ENCODE results near the gene HS3ST5. TPM values are rescaled to one million over a fixed set of nuclear protein-coding genes. Genes with fewer than 3 reads are reported as not detected.

HS3ST5 gene
- polyA plus RNA-seq, 1 donor (not counting 4 experiments of a cell fraction or from before 2014, with no cell fraction given) = not detected

GRCh38 chr6:114291428-114291827 lies 51.4 kb downstream of the HS3ST5 start:
- Histone ChIP-seq H3K9ac (ENCODE audit: control insufficient read depth, extremely low read depth, insufficient read depth, low read length) (no peak overlapping the region), H3K79me2 (ENCODE audit: control insufficient read depth, insufficient read depth, low read length) (no peaks in the 10 kb centered on the region), H3K27ac (ENCODE audit: control insufficient read depth, insufficient read depth, low read length) (no peak overlapping the region), H3K36me3 (ENCODE audit: control insufficient read depth in 2 of 2, extremely low read depth in 1 of 2, insufficient read depth in 2 of 2, low read length in 2 of 2) (no peaks in the 10 kb centered on the region), H4K20me1 (ENCODE audit: control insufficient read depth, extremely low read depth, insufficient read depth, low read length) (no peaks in the 10 kb centered on the region), H3K27me3 (ENCODE audit: control insufficient read depth, extremely low read depth, insufficient read depth, low read length) (no peaks in the 10 kb centered on the region), H3K4me2 (ENCODE audit: control insufficient read depth, extremely low read depth, insufficient read depth, low read depth, low read length) (no peak overlapping the region), H3K9me1 (ENCODE audit: control insufficient read depth, extremely low read depth, insufficient read depth, low read length) (no peaks in the 10 kb centered on the region), H3K9me3 (ENCODE audit: control insufficient read depth, low read depth, low read length) (no peaks in the 10 kb centered on the region), H2AFZ (ENCODE audit: control insufficient read depth, low read length) (no peak overlapping the region), H3K4me3 (ENCODE audit: control insufficient read depth in 2 of 3, extremely low read depth in 1 of 3, insufficient read depth in 2 of 3, low read depth in 1 of 3, low read length in 3 of 3) (no peak overlapping the region), H3K4me1 (ENCODE audit: control insufficient read depth, extremely low read depth, insufficient read depth, low read length) (no peaks in the 10 kb centered on the region)
- TF ChIP-seq EZH2 (IDR thresholded peaks at IDR 0.05; ENCODE audit: low read length) = no peak
- TF ChIP-seq, protein P1, sequence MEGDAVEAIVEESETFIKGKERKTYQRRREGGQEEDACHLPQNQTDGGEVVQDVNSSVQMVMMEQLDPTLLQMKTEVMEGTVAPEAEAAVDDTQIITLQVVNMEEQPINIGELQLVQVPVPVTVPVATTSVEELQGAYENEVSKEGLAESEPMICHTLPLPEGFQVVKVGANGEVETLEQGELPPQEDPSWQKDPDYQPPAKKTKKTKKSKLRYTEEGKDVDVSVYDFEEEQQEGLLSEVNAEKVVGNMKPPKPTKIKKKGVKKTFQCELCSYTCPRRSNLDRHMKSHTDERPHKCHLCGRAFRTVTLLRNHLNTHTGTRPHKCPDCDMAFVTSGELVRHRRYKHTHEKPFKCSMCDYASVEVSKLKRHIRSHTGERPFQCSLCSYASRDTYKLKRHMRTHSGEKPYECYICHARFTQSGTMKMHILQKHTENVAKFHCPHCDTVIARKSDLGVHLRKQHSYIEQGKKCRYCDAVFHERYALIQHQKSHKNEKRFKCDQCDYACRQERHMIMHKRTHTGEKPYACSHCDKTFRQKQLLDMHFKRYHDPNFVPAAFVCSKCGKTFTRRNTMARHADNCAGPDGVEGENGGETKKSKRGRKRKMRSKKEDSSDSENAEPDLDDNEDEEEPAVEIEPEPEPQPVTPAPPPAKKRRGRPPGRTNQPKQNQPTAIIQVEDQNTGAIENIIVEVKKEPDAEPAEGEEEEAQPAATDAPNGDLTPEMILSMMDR (optimal IDR thresholded peaks at IDR 0.05 in 1 of 3, IDR thresholded peaks at IDR 0.05 in 1 of 3, conservative IDR thresholded peaks at IDR 0.05 in 1 of 3; ENCODE audit: extremely low read depth in 1 of 3, insufficient read depth in 2 of 3, low read length in 3 of 3) = no peak
- DNase-seq (ENCODE audit: low read depth, low spot score) (no peak), FAIRE-seq (no peak)
- dilution Hi-C loops (cut with MboI; ENCODE audit: extremely low pct_ligation_motif_present, low sequenced_read_pairs) = no loop called here

DNA sequence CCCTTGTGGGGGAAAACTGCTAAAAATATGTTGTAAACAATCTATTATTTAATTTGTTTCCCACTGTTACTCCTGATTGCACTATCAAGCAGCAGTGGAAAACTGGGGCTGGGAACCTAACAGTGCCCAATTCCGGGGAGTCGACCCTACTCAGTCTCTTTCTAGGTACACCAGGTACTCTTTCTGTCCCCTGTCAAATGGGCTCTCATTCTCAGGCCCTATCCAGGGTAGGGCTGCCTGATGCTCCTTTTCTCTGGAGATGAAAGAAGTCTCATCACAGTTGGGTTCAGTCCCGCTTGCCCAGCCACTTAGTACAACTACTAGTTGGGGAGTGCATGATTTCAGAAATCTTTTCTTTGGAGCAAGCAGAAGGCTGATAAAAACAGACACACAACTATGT lies 52.0 kb downstream of the HS3ST5 start:
- no peaks in the 10 kb centered on the region for H3K36me3 ChIP-seq (ENCODE audit: control insufficient read depth in 2 of 2, extremely low read depth in 1 of 2, insufficient read depth in 2 of 2, low read length in 2 of 2)
- no peak overlapping the region for H3K9ac ChIP-seq (ENCODE audit: control insufficient read depth, extremely low read depth, insufficient read depth, low read length)
- no peaks in the 10 kb centered on the region for H3K9me1 ChIP-seq (ENCODE audit: control insufficient read depth, extremely low read depth, insufficient read depth, low read length)
- H3K4me1 ChIP-seq (ENCODE audit: control insufficient read depth, extremely low read depth, insufficient read depth, low read length) = no peaks in the 10 kb centered on the region
- H3K79me2 ChIP-seq (ENCODE audit: control insufficient read depth, insufficient read depth, low read length) = no peaks in the 10 kb centered on the region
- TF ChIP-seq, protein P1 (optimal IDR thresholded peaks at IDR 0.05 in 1 of 3, IDR thresholded peaks at IDR 0.05 in 1 of 3, conservative IDR thresholded peaks at IDR 0.05 in 1 of 3; ENCODE audit: extremely low read depth in 1 of 3, insufficient read depth in 2 of 3, low read length in 3 of 3) = no peak
- no peak for TF ChIP-seq EZH2 (IDR thresholded peaks at IDR 0.05; ENCODE audit: low read length)
- H2AFZ ChIP-seq (ENCODE audit: control insufficient read depth, low read length) = no peak overlapping the region
- DNase-seq (ENCODE audit: low read depth, low spot score) = no peak
- H3K4me2 ChIP-seq (ENCODE audit: control insufficient read depth, extremely low read depth, insufficient read depth, low read depth, low read length) = no peak overlapping the region
- no peaks in the 10 kb centered on the region for H3K27me3 ChIP-seq (ENCODE audit: control insufficient read depth, extremely low read depth, insufficient read depth, low read length)
- dilution Hi-C loops (cut with MboI; ENCODE audit: extremely low pct_ligation_motif_present, low sequenced_read_pairs) = no loop called here
- no peaks in the 10 kb centered on the region for H3K9me3 ChIP-seq (ENCODE audit: control insufficient read depth, low read depth, low read length)
- no peak overlapping the region for H3K4me3 ChIP-seq (ENCODE audit: control insufficient read depth in 2 of 3, extremely low read depth in 1 of 3, insufficient read depth in 2 of 3, low read depth in 1 of 3, low read length in 3 of 3)
- no peak overlapping the region for H3K27ac ChIP-seq (ENCODE audit: control insufficient read depth, insufficient read depth, low read length)
- no peak for FAIRE-seq
- no peaks in the 10 kb centered on the region for H4K20me1 ChIP-seq (ENCODE audit: control insufficient read depth, extremely low read depth, insufficient read depth, low read length)
